NCI-H2196 (cell line): ENCODE measurements around the gene ABHD17C.
A peak's percentile ranks its signal among the peaks of the same experiment; 100 is the strongest.

Experiments
- DNase-seq: peaks from one replicate; lab custom pipeline; 2025; ENCODE audit not compliant: unreplicated experiment; lab: John Stamatoyannopoulos, UW

The ABHD17C gene

GRCh38 chr15:80783260-80783659 is 88.2 kb downstream of the ABHD17C start:
- no peak for DNase-seq

- DNase-seq = no peak
These were observed 90.2 kb downstream of the ABHD17C start for GRCh38 chr15:80785335-80785734.

- no peak for DNase-seq
These were observed 90.8 kb downstream of the ABHD17C start for GRCh38 chr15:80785811-80786354.

- DNase-seq = no peak
These were observed 92.2 kb downstream of the ABHD17C start for GRCh38 chr15:80787316-80787715.

- DNase-seq = no peak
These were observed 93.4 kb downstream of the ABHD17C start for GRCh38 chr15:80788536-80788935.

GRCh38 chr15:80789296-80789695 is 94.2 kb downstream of the ABHD17C start:
- DNase-seq = no peak

- no peak for DNase-seq
These were observed 94.7 kb downstream of the ABHD17C start for GRCh38 chr15:80789796-80790195.

GRCh38 chr15:80790236-80790635 is 95.1 kb downstream of the ABHD17C start:
- no peak for DNase-seq

GRCh38 chr15:80791004-80791403 is 95.9 kb downstream of the ABHD17C start:
- no peak for DNase-seq

- no peak for DNase-seq
These were observed 101.3 kb downstream of the ABHD17C start for GRCh38 chr15:80796407-80796806.

GRCh38 chr15:80798911-80799310 is 103.8 kb downstream of the ABHD17C start:
- no peak for DNase-seq

GRCh38 chr15:80800067-80800466 is 105.0 kb downstream of the ABHD17C start:
- DNase-seq = no peak

GRCh38 chr15:80801891-80802680 is 107.0 kb downstream of the ABHD17C start:
- DNase-seq = no peak

- no peak for DNase-seq
These were observed 108.7 kb downstream of the ABHD17C start for GRCh38 chr15:80803580-80804525.

- DNase-seq = peak; percentile 30
These were observed 109.9 kb downstream of the ABHD17C start for GRCh38 chr15:80804970-80805495.
